AG10803 (cell line): ENCODE data around the gene EIF3L.

Experiments used
- DNase-seq: peaks from one replicate; pipeline ENCODE4 v3.0.0; 2010; ENCODE audit warnings: low read depth
- H3K4me3 ChIP-seq: 2 replicates; pipeline ENCODE4 v1.5.1; 2011; ENCODE audit warnings: mild to moderate bottlenecking, low read length, control low read depth
- TF ChIP-seq, protein P1 (sequence below): conservative IDR thresholded peaks from 2 replicates; pipeline ENCODE4 v1.5.1; 2011; ENCODE audit warnings: mild to moderate bottlenecking, low read length, control low read depth, inconsistent platforms

EIF3L gene

DNA sequence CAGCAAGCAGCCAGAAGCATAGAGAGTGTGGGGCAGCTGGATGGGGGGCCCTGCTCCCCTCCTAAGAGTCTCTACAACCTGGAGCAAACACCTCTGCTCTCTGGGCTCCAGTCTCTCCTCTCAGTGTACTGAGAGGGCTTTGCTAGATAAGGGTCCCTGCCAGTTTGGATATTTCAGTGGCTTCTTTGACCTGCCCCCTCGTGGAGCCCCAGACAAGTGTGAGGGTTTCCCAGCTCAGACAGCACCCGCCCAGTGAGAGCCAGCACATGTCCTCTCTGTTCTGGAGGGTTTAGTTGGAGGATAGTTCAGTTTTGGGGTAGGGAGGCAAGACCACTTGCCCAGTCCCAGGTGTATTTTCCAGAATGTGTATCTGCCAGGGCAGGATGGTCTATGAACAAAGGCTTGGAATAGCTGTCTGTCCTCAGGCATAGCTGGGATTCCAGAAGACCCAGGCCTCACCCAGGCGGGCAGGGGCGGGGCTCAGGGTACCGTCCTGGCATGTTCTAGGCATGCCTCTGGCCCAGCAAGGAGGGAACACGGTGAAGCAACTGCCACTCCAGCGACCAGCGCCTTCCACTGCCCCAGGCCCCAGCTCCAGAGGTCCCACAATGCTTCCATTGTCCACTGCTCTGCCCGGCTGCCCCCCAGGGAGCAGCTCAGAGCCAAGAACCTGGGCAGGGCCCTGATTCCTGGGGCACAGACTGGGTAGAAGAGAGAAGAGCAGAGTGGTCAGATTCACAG is 49.4 kb downstream of the EIF3L start:
- H3K4me3 ChIP-seq = no peak overlapping the region
- TF ChIP-seq, protein P1, sequence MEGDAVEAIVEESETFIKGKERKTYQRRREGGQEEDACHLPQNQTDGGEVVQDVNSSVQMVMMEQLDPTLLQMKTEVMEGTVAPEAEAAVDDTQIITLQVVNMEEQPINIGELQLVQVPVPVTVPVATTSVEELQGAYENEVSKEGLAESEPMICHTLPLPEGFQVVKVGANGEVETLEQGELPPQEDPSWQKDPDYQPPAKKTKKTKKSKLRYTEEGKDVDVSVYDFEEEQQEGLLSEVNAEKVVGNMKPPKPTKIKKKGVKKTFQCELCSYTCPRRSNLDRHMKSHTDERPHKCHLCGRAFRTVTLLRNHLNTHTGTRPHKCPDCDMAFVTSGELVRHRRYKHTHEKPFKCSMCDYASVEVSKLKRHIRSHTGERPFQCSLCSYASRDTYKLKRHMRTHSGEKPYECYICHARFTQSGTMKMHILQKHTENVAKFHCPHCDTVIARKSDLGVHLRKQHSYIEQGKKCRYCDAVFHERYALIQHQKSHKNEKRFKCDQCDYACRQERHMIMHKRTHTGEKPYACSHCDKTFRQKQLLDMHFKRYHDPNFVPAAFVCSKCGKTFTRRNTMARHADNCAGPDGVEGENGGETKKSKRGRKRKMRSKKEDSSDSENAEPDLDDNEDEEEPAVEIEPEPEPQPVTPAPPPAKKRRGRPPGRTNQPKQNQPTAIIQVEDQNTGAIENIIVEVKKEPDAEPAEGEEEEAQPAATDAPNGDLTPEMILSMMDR = no peak
- DNase-seq = peak; percentile 18

- DNase-seq = peak; percentile 98
- peak overlapping the region; percentile 56 for H3K4me3 ChIP-seq
- TF ChIP-seq, protein P1 = no peak
These were observed 55.6 kb downstream of the EIF3L start for GRCh38 chr22:37904572-37905533.

DNA sequence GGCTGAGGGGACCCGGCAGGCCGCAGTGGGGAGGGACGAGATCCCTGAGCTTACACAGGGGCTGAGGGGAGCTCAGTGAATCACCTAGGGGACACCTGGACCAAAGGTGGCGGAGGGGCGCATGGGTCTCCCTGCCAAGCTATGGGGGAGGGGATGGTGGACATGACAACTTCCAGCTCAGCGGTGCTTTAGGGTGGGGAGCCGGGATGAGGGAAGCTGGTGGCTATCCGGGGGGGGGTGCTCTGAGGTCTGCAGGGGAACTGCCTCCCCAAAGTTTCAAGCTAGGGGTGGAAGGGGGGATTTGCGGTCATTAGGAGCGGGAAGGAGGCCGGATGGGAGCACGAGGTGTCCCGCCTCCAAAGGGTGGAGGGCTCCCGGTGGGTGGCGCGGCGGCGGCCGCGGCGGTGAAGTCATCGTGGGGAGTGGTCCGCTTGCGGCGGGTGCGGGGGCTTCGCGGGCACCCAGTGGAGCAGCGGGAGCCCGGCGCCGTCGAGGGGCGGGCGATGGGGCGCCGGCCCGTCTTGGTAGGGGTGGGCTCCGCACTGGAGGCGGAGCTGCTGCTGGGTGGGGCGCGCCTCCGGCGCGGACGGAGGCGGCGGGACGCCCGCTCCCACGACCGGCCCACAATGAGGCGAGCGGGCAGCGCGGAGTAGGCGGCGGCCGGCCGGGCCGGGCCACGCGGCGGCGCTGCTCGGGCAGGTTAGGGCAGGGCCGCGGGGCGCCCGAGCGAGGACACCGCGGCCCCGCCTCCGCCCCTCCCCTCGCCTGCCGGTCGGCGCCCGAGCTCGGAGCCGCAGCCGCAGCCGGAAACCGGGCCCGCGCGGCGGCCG is 56.5 kb downstream of the EIF3L start, which contains the start of gene MICALL1:
Gene MICALL1, plus strand, starts transcription at position 764 of the 830 bp plus-strand sequence. CDS start 126 bp downstream, outside the sequence.
- TF ChIP-seq, protein P1 = no peak
- peak; percentile 78 for DNase-seq
- H3K4me3 ChIP-seq = peak within 1 kb of the TSS; percentile 86

- peak overlapping the region; percentile 86 for H3K4me3 ChIP-seq
- DNase-seq = no peak
- TF ChIP-seq, protein P1 = no peak
These were observed 57.3 kb downstream of the EIF3L start for GRCh38 chr22:37906364-37907008.

DNA sequence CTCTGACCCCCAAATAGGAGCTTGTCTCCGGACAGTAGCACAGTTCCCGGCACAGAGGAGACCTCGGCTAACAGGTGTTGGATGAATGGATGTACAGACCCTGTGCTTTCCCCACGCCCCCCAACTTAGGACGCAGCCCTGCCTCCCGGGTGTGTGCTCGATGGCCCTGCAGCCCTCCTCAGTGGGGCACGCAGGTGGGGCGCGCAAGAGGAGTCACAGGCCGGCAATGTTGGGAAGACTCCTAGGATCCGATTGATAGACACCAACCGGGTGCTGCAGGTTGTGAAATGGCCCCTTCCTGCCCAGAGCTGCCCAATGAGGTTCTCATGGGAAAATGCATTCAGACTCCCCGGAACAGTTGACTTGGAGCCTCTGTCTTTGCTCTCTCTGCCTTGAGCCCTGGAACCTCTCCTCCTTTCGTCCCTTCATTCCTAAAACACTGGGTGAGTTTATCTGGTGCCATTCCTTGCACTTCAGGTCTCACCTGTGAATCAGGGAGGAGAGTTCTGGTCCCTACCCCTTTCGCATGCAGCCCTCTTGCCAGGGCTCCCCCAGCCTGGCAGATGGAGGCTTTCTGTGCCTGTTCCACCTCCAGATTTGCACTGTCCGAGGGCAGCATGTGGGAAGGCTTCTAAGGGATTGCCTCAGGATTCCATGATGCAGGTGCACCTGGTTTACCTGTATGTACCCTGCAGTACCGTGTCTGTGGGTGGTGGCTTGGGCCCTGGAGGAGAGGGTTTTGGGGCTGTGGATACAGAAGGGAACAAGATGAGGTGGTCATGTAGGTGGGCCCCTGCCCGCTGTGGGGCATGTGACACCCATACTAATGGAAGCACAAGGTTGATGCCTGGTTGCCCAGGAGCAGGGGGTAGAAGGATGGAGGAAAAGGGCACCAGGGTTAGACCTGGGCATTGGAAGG is 58.1 kb downstream of the EIF3L start:
- DNase-seq = peak; percentile 36
- H3K4me3 ChIP-seq = peak overlapping the region; percentile 86
- TF ChIP-seq, protein P1 = no peak
